Kidney tubule cell (primary cell): ENCODE results near the gene OCA2.

Experiments used
- DNase-seq: peaks from one replicate; pipeline ENCODE4 v3.0.0-alpha.2; 2018; ENCODE audit warnings: low spot score

The OCA2 gene

DNA sequence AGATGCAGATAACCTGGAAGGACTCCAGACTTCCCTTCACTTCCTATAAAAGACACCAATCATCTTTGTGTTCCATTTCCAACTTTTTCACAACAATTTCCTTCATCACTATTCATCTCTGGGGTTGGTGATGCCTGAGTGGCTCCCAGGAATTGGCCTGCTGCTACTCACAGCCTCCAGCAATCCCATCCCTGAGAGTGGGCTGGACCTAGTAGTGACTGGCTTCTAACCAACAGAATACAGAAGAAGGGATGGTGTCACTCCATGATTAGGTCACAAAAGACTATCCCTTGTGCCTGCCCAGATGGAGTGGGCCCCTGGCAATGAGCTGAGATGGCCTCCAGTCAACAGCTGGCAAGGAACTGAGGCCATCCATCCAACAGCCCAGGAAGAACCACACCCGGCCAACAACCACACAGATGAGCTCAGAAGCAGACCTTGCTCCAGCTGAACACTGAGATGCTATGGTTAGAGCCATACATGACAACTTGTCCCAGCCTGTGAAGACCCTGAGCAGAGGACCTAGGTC lies 20.9 kb downstream of the OCA2 start:
- peak; percentile 69 for DNase-seq

DNA sequence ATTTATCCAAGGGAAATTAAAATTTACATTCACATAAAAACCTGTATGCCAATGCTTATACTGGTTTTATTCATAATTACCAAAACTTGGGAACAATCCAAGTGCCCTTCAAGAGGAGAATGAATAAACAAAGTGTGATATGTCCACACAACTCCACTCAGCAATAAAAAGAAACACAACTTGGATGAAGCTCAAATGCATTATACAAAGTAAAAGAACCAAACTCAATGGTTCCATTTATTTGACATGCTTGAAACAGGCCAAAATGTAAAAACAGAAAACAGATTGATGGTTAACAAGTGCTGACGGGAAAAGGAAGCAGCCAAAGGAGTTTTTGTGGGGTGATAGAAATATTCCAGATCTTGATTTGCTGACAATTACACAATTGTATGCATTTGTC lies 23.5 kb downstream of the OCA2 start:
- no peak for DNase-seq

DNA sequence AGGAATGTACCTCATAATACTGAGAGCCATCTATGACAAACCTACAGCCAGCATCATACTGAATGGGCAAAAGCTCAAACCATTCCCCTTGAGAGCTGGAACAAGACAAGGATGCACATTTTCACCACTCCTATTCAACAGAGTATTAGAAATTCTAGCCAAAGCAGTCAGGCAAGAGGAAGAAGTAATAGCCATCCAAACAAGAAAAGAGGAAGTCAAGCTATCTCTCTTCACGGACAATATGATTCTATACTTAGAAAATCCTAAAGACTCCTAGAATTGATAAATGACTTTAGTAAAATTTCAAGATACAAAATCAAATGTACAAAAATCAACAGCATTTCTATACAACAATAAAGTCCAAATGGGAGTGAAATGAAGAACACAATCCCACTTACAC lies 30.2 kb downstream of the OCA2 start:
- no peak for DNase-seq

DNA sequence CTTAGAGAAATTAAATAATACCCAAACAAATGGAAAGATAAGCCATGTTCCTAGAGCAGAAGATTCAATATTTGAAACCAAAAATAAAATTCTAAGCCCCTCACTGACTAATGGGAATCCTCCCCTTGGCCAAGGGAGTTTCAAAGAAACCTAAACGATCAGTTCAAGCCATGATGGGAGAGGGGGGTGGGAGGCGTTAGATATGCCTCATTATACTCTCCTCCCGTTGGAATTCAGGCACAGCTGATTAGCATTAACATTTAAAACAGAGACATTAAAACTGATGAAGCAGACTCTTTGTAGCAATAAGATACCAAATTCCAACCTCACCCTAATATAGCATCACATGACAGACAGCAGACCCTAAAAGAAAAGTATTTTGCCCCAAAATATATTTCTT lies 32.9 kb downstream of the OCA2 start:
- DNase-seq: no peak

DNA sequence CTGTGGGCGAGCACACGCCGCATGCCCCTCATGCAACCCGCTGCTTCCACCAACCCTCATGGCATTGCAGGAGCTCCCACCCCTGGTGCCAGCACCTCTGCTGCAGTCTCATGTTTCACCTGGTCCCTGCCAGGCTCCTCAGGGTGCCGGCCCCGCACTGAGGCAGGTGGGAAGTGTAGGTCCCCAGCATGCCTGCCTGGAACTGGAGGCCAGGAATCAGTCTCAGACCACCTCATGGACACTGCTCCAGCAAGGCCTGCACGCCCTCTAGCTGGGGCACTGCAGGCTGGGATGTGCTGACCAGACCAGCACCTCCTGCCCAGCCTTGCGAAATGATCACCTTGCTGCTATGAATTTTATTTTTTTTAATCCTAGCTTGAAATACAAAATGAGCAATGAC lies 39.1 kb downstream of the OCA2 start:
- no peak for DNase-seq

DNA sequence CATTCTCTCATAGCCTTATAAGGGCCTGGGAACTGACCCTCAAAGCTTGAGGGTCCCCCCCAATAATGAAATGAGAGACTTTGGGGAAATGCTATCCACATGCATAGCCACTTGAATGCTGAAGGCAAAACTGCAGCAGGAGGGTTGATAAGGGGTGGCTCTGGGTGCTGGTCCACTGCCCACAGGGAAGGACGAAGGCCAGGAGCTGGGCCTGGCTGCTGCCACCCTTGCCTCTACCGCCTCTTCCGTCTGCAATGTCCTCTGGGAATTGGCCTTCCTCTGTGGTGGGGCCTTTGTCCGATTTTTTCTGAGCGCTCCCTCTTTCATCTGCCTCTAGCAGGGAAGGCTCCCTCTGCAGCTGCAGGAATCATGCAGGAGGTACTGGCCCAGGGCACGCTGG lies 41.0 kb downstream of the OCA2 start:
- DNase-seq: no peak

DNA sequence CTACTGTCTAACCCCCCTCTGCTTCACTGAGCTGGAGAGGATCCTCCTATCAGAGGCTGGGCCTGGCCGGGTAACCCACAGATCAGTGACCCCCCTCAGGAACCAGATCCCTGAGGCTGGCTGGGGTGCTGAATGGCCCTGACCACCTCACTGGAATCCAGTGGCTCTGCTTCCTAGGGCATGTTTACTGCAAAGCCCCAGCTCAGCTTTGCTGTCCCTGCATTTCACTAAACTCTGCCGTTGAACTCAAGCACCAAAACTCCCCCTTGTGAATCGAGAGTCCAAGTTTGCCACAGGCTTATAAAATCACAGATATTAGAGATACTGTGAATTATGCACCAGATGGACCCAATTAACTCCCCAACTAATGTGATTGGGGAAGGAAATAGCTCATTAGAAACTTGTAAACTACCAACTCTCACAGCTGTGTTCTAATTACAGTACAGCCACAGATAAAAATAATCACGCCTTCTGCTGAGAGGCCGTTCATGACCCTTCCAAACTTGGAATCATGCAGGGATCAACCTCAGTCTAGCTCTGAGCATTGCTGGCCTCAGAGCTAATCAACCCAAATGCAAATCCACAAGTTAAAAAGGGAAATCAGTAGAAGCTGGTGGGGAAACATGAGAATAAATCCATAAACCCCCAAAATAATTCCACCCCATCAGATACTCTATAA lies 47.0 kb downstream of the OCA2 start:
- DNase-seq: no peak

DNA sequence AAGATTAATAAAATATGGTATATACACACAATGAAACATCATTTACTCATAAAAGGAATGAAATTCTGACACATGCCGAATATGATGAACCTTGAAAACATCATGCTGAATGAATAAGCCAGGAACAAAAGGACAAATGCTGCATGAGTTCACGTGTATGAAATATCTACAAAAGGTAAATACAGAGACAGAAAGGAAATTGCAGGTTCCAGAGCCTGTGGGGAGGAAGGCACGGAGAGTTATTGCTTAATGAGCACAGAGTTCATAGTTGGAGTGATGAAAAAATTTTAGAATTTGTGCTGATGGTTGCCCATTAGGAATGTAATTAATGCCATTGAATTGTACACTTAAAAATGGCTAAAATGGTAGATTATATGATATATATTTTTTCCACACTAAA lies 49.5 kb downstream of the OCA2 start:
- DNase-seq: no peak

DNA sequence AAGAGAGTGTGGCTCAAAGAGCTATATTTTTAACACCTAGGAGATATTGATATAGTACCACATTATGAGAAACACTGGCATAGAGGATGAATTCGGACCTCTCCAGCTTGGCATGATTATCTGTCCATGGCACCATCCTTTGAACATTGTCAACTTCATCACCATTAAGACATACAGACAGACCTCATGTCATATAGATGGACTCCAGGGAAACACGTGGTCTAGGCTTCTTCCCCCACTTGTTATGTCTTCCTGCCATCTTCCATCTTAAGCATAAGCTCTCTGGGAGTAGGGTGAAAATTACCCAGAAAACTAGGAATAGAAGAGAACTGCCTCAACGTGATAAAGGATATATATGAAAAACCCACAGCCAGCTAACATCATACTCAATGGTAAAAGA lies 51.8 kb downstream of the OCA2 start:
- DNase-seq: no peak

DNA sequence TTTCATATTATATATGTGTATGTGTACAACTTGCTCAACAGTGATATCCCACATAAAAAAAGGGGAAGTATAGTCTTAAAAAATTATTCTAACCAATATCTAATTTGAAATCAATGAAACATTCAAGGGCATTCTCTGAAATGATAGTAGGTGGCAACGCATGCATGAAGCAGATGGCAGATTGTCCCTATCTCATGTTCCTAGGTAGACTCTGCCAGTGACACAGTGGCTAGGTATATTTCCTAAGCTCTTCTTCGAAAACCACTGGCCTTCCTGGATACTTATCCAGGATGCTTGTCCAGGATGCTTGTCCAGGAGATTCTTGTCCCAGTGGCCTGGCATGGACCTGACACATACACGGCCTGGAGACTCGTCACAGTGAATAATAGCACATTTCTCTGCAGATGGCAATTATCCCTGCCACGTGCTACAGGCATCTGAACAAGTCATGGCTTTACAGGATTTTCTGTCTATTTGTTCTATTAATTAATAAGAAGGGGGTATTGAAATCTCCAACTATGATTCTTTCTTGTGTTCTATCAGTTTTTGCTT lies 54.9 kb downstream of the OCA2 start:
- no peak for DNase-seq

DNA sequence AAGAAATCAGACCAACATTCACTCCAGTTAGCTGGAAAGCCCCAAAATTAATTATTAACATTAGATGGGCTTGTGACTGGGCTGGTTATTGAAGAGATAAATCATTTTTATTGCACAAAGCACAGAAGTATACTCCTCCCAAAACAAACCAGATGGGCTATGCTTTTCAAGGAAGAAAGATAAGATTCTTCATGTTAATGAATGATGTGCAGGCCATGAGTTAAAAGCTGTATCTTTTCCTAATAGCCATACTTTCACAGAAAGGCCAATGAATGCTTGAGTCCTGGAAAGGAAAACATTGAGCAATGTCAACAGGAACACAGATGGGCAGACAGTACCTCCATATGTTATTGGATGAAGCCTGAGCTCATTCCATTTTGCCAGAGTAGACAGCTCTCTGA lies 55.4 kb downstream of the OCA2 start:
- peak; percentile 65 for DNase-seq

DNA sequence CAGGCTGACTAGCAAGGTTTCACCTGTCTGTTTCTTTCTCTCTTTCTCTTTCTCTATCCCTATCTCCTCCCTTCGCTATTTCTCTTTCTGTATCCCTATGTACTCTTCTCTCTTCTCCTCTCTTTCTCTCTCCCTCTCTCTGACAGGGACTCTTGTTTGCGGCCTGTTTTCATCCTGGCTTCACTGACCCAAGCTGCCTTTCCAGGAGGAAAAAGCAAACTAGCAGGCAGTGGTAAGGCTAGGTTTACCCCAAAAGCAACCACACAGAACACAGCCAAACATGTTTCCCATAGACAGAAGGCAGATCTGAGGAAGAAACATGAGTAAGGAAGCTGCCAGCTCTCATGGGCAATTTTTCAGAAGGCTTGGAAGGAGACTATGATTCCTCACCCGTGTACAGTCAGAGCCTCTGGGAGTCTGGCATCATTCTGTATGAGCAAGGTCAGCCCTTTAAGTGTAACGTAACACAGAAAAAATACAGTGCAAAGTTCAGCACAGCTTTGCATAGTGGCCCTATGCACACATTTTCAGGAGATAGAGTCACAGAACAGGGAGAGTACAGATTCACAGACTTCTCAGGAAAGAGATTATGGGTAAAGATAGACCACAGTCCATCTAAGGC lies 61.0 kb downstream of the OCA2 start:
- no peak for DNase-seq

DNA sequence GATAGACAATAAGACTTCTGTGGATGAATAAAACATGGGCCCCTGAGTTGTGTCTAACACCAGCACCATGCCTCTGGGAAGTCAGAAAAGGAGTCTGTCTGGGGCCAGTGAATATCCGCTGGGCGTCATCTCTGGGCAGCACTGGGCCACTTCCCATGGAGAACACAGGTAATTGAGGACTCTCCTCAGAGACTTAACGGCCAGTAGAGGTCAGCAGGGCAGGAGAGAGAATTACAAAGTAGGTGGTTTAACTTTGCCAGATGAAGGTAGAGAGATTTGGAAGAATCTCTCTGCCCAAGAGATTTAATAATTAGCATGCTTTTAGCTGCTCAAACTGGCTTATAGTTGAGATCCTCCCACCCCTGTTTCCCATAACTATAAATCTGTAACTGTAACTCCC lies 65.7 kb downstream of the OCA2 start:
- DNase-seq: no peak

DNA sequence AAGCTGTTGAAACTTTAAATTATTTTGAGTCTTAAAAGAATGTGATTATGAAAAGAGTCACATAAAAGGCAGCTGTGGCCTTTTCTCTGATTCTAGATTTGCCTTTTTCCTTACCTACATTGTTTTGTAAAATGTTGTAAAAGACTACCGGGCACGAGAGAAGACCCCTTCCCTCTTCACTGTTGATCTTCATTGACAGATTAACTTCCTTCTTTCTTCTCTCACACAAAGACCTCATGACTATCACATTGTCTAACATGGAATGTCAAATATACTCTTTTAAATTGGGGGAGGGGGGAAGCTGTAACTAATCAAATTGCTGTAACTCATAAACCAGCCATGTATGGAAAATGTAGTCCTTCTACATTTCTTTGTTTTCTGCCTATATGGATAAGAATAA lies 68.3 kb downstream of the OCA2 start:
- no peak for DNase-seq

DNA sequence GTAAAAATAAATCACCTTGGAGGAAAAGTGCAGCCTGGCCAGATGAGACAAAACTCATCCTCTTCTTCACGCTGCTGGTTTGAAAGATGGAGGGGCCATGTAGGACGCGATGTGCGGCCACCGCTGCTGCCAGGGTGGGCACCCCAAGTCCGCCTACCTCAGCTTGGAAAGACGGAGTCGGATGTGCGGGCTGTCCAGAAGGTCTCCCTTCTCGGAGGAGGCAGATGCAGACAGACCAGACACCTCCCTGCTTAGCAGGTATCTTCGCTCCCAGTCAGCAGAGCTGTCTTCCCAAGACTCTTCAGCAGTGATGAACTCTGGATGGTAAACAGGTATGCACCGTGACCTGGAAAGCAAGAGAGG lies 71.4 kb downstream of the OCA2 start:
- DNase-seq: no peak

DNA sequence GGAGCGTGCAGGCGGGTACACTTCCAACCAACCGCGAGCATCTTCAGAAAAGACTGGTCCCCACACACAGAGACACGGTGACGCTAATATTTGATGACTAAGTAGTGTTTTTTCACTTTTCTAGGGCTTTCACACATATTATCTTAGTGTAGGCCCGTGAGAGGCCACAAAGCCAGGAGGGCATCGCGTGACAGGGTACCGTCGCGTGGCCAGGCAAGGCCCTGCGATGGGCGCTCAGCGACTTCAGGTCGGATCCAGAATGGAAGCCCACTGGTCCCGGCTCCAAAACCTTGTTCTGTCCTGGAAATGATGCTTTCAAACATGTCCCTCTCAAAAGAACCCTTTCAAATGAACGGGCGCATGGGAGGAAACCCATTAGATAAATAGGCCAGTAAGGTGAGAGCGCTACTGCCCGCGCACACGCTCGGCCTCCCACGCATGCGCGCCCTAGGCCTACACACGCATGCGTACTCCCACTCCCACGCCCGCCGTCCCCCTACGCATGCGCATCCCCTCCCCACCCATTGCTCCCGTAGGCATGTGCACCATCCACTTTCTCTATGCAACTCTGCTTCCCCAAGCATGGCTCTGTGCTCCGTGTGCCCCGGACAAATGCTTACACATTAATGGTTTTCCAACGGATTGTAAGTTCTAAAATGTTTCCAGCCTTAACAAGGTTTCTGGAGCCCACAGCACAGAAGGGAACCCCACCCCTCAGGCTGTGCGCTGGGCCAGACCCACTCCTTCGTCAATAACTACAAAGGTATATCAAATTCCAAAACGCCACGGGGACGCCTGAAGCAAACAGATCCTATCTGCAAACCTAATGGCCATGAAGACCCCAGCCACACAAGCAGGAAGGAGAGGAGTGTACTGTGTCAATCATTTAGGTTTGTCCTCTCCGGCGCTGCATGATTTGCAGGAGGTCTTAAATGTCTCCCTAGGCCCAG lies 72.1 kb downstream of the OCA2 start:
- no peak for DNase-seq

DNA sequence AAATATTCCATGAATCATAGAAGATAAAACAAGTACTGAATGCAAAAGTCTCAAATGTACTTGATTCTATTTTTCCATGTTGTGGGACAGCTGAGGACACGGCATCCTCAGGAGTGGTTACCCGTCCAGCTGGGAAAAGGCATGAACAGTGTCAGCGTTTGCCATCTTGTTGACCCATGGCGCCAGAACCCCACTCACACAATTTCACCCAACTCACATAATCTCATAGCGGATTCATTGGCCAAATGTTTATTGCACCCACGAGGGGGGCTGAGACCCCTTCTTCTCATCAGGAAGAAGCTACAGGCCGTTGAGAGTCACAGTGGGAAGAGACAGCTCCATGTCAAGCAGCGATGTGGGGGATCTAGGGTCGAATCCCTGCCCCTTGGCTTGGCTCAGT lies 72.9 kb downstream of the OCA2 start:
- no peak for DNase-seq

DNA sequence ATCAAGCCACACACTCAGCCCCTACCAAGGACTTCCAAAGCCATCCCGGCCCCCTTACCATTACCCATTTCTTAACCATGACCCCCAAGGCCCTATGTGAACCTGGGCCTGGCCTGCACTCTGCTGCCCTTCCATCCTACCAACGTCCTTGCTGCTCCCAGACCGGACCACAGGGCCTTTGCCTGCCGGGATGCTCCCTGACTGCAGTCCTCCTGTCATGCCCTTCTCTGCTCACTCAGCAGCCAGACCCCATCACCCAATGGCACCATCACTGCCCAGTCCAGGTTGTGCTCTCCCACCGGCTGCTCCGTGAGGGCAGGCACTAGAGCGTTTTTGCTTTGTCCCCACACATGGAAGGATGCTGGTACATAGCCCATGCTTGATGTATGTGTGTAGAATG lies 73.7 kb downstream of the OCA2 start:
- DNase-seq: no peak

DNA sequence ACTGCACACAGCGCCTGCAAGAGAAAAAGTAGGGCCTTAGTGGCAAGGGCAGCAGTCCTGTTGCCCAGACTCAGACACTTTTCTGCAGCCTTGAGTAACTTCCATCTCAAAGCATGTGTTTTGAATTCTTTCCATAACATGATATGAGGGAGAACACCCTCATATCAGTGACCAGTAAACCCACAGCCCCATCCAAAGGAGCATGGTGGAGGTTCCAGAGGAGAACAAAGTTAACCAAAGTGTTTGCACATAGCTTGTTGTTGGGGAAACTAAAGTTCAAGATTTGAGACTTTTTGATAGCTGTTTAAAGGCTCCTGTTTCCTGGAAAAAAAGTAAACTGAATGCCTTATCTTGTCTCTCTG lies 74.2 kb downstream of the OCA2 start:
- no peak for DNase-seq

DNA sequence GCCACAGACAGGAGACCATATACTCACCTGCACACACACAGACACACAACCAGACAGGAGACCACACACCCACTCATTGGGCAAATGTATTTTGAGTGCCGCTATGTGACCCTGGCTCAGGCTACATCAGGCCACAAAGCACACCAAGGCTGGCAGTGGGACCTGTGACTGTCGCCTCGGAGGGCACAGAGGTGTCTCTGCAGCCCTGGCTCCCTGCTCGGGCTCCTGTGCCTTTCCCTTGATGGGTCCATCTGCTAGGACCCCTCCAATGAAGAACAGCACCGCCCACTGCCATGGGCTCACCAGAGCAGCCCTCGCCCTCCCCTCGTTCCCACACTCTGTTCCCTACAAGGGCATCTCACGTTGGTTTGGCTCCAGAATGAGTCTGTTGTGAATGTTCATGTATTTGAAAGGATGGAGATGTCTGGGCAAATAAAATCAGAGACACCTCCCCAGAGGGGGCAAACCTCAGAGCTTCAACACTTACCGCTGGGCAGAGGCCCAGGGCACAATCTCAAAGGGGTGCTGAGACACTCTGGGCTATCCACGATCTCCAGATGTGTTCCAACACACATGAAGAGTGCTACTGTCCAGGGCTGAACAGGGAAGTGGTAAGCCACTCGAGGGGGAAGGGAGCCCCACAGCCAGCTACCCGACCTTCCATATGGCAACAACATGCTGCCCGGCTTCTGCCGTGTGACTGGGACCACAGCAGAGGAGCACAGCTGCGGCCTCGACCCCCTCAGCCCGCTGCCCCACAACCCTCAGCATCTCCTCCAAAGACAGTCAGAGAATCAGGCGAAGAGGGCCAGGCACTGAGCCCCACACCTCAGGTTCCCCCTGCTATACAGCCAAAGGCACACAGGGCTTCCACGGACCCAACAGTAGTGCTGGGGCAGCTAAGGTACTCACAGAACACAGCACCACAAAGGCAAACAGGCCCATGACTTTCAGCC lies 74.9 kb downstream of the OCA2 start:
- DNase-seq: no peak

DNA sequence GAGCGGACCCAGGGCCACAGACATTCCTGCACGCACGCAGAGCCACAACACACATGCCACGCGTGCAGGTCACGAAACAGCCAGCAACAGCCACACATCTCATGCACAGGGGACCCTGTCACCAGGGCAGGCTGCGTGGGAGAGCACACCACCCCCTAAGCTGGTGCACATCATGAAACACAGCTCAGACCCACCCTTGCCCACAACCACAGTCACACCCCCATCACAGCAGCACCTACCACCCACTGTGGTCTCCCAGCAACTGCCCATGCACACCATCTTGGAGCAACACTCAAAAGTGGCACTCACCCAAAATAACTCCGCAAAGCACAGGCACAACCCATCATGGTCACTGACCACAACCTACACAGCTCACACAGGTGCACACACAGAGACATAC lies 75.7 kb downstream of the OCA2 start:
- no peak for DNase-seq

DNA sequence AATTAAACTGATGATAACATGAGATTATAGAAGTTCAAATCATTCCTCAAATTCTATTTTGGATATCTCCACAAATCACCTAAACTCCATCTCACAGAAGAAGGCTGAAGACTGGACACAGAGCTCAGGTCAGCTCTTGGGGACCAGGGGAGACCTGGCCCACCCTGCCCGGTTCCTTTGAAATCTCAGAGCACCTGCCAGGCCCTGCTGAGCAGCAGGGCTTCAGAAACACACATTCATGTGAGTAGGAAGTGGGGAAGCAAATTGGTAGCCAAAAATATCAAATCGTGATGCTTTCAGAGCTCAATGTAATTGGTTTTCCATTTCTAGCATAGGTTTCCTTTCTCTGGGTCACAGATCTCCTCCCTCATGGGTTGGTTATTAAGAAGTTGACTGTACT lies 76.2 kb downstream of the OCA2 start:
- no peak for DNase-seq
